Mesothelial cell of epicardium (in vitro differentiated cells): ENCODE measurements around the gene ECM2. TPM values are rescaled to one million over a fixed set of nuclear protein-coding genes. Genes with fewer than 3 reads are reported as not detected.

Source experiments
- DNase-seq, 2 experiments: peaks; one replicate each; pipeline ENCODE4 v3.0.0; 2021; ENCODE audit warnings: low spot score in 2 of 2; ENCODE audit not compliant: unreplicated experiment in 2 of 2
- H3K27ac Mint-ChIP-seq: 2 replicates; pipeline ENCODE4 v1.8.0; 2021; ENCODE audit warnings: mixed read lengths
- H3K27me3 Mint-ChIP-seq: 2 replicates; pipeline ENCODE4 v1.8.0; 2021; ENCODE audit warnings: low read depth, mixed read lengths
- H3K36me3 Mint-ChIP-seq: 2 replicates; pipeline ENCODE4 v1.8.0; 2021; ENCODE audit warnings: mixed read lengths
- H3K4me1 Mint-ChIP-seq: 2 replicates; pipeline ENCODE4 v1.8.0; 2021; ENCODE audit warnings: mixed read lengths
- H3K4me3 Mint-ChIP-seq: 2 replicates; pipeline ENCODE4 v1.8.0; 2021; ENCODE audit warnings: mild to moderate bottlenecking, moderate library complexity, mixed read lengths
- H3K9me3 Mint-ChIP-seq: 2 replicates; pipeline ENCODE4 v1.8.0; 2021; ENCODE audit warnings: mixed read lengths
- total RNA-seq: library from RNA; stranded (reverse); gene quantifications from 3 replicates; pipeline ENCODE4 v1.2.1, GENCODE V29; 2021
- TF ChIP-seq, protein P1 (sequence below): fragments of 200-600 bp; sonication (generic); IDR thresholded peaks from one replicate; pipeline ENCODE4 v1.5.0; 2021; ENCODE audit warnings: antibody characterized with exemption; ENCODE audit not compliant: unreplicated experiment

The ECM2 gene
- total RNA-seq, 1 donor from 2014 or later: not detected

- no peak for DNase-seq
- H3K4me1 Mint-ChIP-seq: peaks cover 21% of the 10 kb centered on the region
- H3K36me3 Mint-ChIP-seq: no peaks in the 10 kb centered on the region
- no peak overlapping the region for H3K4me3 Mint-ChIP-seq
- peaks cover 3% of the 10 kb centered on the region for H3K9me3 Mint-ChIP-seq
- peaks cover 2% of the 10 kb centered on the region for H3K27me3 Mint-ChIP-seq
- TF ChIP-seq, protein P1, sequence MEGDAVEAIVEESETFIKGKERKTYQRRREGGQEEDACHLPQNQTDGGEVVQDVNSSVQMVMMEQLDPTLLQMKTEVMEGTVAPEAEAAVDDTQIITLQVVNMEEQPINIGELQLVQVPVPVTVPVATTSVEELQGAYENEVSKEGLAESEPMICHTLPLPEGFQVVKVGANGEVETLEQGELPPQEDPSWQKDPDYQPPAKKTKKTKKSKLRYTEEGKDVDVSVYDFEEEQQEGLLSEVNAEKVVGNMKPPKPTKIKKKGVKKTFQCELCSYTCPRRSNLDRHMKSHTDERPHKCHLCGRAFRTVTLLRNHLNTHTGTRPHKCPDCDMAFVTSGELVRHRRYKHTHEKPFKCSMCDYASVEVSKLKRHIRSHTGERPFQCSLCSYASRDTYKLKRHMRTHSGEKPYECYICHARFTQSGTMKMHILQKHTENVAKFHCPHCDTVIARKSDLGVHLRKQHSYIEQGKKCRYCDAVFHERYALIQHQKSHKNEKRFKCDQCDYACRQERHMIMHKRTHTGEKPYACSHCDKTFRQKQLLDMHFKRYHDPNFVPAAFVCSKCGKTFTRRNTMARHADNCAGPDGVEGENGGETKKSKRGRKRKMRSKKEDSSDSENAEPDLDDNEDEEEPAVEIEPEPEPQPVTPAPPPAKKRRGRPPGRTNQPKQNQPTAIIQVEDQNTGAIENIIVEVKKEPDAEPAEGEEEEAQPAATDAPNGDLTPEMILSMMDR: no peak
- no peak overlapping the region for H3K27ac Mint-ChIP-seq
These were observed 26.7 kb downstream of the ECM2 start for GRCh38 chr9:92509050-92509449.

- H3K27ac Mint-ChIP-seq: no peak overlapping the region
- peaks cover 2% of the 10 kb centered on the region for H3K27me3 Mint-ChIP-seq
- H3K9me3 Mint-ChIP-seq: peaks cover 3% of the 10 kb centered on the region
- TF ChIP-seq, protein P1: no peak
- no peak for DNase-seq
- H3K4me1 Mint-ChIP-seq: peaks cover 21% of the 10 kb centered on the region
- no peaks in the 10 kb centered on the region for H3K36me3 Mint-ChIP-seq
- no peak overlapping the region for H3K4me3 Mint-ChIP-seq
These were observed 27.6 kb downstream of the ECM2 start for GRCh38 chr9:92508018-92508820.

- Mint-ChIP-seq H3K4me1 (peaks cover 18% of the 10 kb centered on the region), H3K4me3 (no peak overlapping the region), H3K27ac (no peak overlapping the region), H3K9me3 (peaks cover 3% of the 10 kb centered on the region), H3K36me3 (no peaks in the 10 kb centered on the region), H3K27me3 (peaks cover 2% of the 10 kb centered on the region)
- TF ChIP-seq, protein P1: no peak
- no peak for DNase-seq
These were observed 28.3 kb downstream of the ECM2 start for GRCh38 chr9:92507496-92507895.

GRCh38 chr9:92507005-92507404 lies 28.8 kb downstream of the ECM2 start:
- DNase-seq: no peak
- H3K27me3 Mint-ChIP-seq: peaks cover 2% of the 10 kb centered on the region
- H3K9me3 Mint-ChIP-seq: peaks cover 3% of the 10 kb centered on the region
- peaks cover 15% of the 10 kb centered on the region for H3K4me1 Mint-ChIP-seq
- no peaks in the 10 kb centered on the region for H3K36me3 Mint-ChIP-seq
- H3K4me3 Mint-ChIP-seq: no peak overlapping the region
- TF ChIP-seq, protein P1: no peak
- no peak overlapping the region for H3K27ac Mint-ChIP-seq

DNA sequence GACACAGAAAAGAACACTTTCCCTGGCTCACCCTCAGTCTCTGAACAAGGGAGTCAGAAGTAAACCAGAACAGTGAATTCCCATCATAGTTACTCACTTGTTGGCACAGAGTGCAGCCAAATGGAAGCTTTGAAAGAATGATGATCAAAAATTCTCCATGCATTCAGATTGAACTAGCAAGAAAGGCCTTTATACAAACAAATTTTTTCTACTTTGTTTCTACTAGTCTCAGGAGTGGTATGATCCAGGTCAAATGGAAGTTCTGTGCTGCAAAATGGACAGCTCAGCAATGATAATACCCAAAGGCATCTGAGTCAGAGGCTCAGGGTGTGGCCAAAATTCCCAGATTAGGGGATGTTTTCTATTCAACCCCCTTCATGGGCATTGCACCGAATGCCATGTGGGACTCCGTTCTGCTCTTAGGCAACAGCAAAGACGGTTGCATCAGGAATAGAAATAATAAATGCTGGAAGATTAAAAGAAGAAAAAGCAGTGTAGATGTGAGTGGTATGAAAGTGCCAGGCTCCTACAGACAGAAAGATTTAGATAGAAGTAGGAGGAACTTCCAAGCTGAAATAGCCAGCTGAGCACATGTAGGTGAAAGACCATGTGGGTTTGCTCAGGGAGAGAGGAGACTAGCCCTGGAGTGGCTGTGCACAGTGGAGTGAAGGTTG lies 29.5 kb downstream of the ECM2 start:
- TF ChIP-seq, protein P1: no peak
- peaks cover 2% of the 10 kb centered on the region for H3K27me3 Mint-ChIP-seq
- H3K4me3 Mint-ChIP-seq: no peak overlapping the region
- H3K4me1 Mint-ChIP-seq: peaks cover 13% of the 10 kb centered on the region
- peaks cover under 1% of the 10 kb centered on the region for H3K9me3 Mint-ChIP-seq
- DNase-seq: no peak
- H3K36me3 Mint-ChIP-seq: no peaks in the 10 kb centered on the region
- no peak overlapping the region for H3K27ac Mint-ChIP-seq
